OCI-LY7 (cell line): Measurements from ENCODE around the gene PPP1R9B.

Experiments used
- EZH2phosphoT487 ChIP-seq: fragments of 200-600 bp; sonication (generic); IDR thresholded peaks from 2 replicates; pipeline ENCODE4 v1.6.1; 2018; ENCODE audit warnings: low read depth, borderline replicate concordance, mild to moderate bottlenecking, mixed run types, antibody characterized with exemption, low read length, moderate library complexity, mixed read lengths
- TF ChIP-seq, protein P1 (sequence below): fragments of 200-600 bp; sonication (generic); conservative IDR thresholded peaks from 2 replicates; pipeline ENCODE4 v1.5.1; 2014; ENCODE audit warnings: mild to moderate bottlenecking, antibody characterized with exemption, low read length, moderate library complexity, mixed read lengths

- TF ChIP-seq, protein P1, sequence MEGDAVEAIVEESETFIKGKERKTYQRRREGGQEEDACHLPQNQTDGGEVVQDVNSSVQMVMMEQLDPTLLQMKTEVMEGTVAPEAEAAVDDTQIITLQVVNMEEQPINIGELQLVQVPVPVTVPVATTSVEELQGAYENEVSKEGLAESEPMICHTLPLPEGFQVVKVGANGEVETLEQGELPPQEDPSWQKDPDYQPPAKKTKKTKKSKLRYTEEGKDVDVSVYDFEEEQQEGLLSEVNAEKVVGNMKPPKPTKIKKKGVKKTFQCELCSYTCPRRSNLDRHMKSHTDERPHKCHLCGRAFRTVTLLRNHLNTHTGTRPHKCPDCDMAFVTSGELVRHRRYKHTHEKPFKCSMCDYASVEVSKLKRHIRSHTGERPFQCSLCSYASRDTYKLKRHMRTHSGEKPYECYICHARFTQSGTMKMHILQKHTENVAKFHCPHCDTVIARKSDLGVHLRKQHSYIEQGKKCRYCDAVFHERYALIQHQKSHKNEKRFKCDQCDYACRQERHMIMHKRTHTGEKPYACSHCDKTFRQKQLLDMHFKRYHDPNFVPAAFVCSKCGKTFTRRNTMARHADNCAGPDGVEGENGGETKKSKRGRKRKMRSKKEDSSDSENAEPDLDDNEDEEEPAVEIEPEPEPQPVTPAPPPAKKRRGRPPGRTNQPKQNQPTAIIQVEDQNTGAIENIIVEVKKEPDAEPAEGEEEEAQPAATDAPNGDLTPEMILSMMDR, result no peak
- TF ChIP-seq EZH2phosphoT487, result no peak
Measured at GRCh38 chr17:50170662-50171370, 20.3 kb upstream of the PPP1R9B start.
